ENCODE measurements around the gene CDH23.

The CDH23 gene

GRCh38 chr10:71752391-71753090 is 355.8 kb downstream of the CDH23 start:
- DNase-seq, result no peak

GRCh38 chr10:71753091-71753959 is 356.6 kb downstream of the CDH23 start:
- DNase-seq, result no peak

GRCh38 chr10:71753960-71754505 is 357.3 kb downstream of the CDH23 start:
- DNase-seq, result no peak

GRCh38 chr10:71754562-71754961 is 357.8 kb downstream of the CDH23 start:
- DNase-seq, result no peak

GRCh38 chr10:71755179-71755879 is 358.6 kb downstream of the CDH23 start:
- no peak for DNase-seq

GRCh38 chr10:71756311-71757191 is 359.8 kb downstream of the CDH23 start:
- DNase-seq, result no peak

- no peak for DNase-seq
Observed at GRCh38 chr10:71757399-71757922, 360.7 kb downstream of the CDH23 start.

GRCh38 chr10:71761105-71761511 is 364.4 kb downstream of the CDH23 start:
- no peak for DNase-seq

GRCh38 chr10:71761541-71762113 is 364.9 kb downstream of the CDH23 start:
- no peak for DNase-seq

GRCh38 chr10:71762324-71762723 is 365.6 kb downstream of the CDH23 start:
- no peak for DNase-seq

- DNase-seq, result no peak
Observed at GRCh38 chr10:71763352-71764127, 366.8 kb downstream of the CDH23 start.

- DNase-seq, result no peak
Observed at GRCh38 chr10:71765176-71765904, 368.6 kb downstream of the CDH23 start.

- no peak for DNase-seq
Observed at GRCh38 chr10:71765906-71766716, 369.4 kb downstream of the CDH23 start.

GRCh38 chr10:71766717-71767419 is 370.1 kb downstream of the CDH23 start:
- no peak for DNase-seq

GRCh38 chr10:71767420-71768035 is 370.8 kb downstream of the CDH23 start:
- DNase-seq, result no peak

GRCh38 chr10:71769279-71769823 is 372.6 kb downstream of the CDH23 start:
- DNase-seq, result no peak

- no peak for DNase-seq
Observed at GRCh38 chr10:71770255-71770654, 373.5 kb downstream of the CDH23 start.

- DNase-seq, result no peak
Observed at GRCh38 chr10:71770789-71771188, 374.1 kb downstream of the CDH23 start.
